NOMO-1 treated with DMSO at 0.1 percent for 48 hours (cell line): ENCODE measurements around the gene BBS9.
"Not testable (repeated sequence)": the region's sequence is repeated elsewhere in the genome, so short reads cannot be mapped to it uniquely, and the experiment has no call there.

ENCODE experiments used
- DNase-seq: peaks from one replicate; lab custom pipeline; 2025; ENCODE audit not compliant: unreplicated experiment; lab: John Stamatoyannopoulos, UW

Gene BBS9

GRCh38 chr7:33128990-33129805 lies at the start of gene BBS9:
BBS9 (plus strand) TSS chr7:33129564; CDS start chr7:33146253, 16,689 bp downstream.
- DNase-seq = peak; percentile 99

- DNase-seq = no peak
These were observed 49.3 kb upstream of the BBS9 start for GRCh38 chr7:33079763-33080690.

- DNase-seq = no peak
These were observed 42.0 kb upstream of the BBS9 start for GRCh38 chr7:33087356-33087755.

- no peak for DNase-seq
These were observed 41.5 kb upstream of the BBS9 start for GRCh38 chr7:33087858-33088257.

- no peak for DNase-seq
These were observed 40.2 kb upstream of the BBS9 start for GRCh38 chr7:33089142-33089541.

- DNase-seq = no peak
These were observed 38.2 kb upstream of the BBS9 start for GRCh38 chr7:33091111-33091531.

GRCh38 chr7:33091641-33092191 lies 37.6 kb upstream of the BBS9 start:
- no peak for DNase-seq

- no peak for DNase-seq
These were observed 36.1 kb upstream of the BBS9 start for GRCh38 chr7:33093266-33093665.

GRCh38 chr7:33094745-33095275 lies 34.6 kb upstream of the BBS9 start:
- DNase-seq = not testable (repeated sequence)

GRCh38 chr7:33099154-33099940 lies 30.0 kb upstream of the BBS9 start:
- no peak for DNase-seq

- no peak for DNase-seq
These were observed 28.6 kb upstream of the BBS9 start for GRCh38 chr7:33100770-33101169.

- DNase-seq = no peak
These were observed 27.5 kb upstream of the BBS9 start for GRCh38 chr7:33101906-33102305.

GRCh38 chr7:33107136-33108066 lies 22.0 kb upstream of the BBS9 start:
- peak; percentile 40 for DNase-seq

- peak; percentile 16 for DNase-seq
These were observed 20.8 kb upstream of the BBS9 start for GRCh38 chr7:33108554-33109004.

GRCh38 chr7:33109005-33109757 lies 20.2 kb upstream of the BBS9 start, which contains the start of gene RP9:
RP9 (minus strand) TSS chr7:33109404; CDS start chr7:33109372, 32 bp downstream.
- DNase-seq = peak; percentile 68

GRCh38 chr7:33109758-33110238 lies 19.6 kb upstream of the BBS9 start:
- DNase-seq = no peak

GRCh38 chr7:33111614-33112013 lies 17.8 kb upstream of the BBS9 start:
- DNase-seq = no peak

GRCh38 chr7:33114976-33115375 lies 14.4 kb upstream of the BBS9 start:
- DNase-seq = peak; percentile 11
